SIG-M5 treated with dmso at 0.1 percent for 504 hours (cell line): ENCODE data around the gene WSCD2.

Source experiments
- DNase-seq: peaks from one replicate; lab custom pipeline; 2025; ENCODE audit not compliant: unreplicated experiment; lab: John Stamatoyannopoulos, UW

The WSCD2 gene

GRCh38 chr12:108257004-108257403 lies 127.9 kb downstream of the WSCD2 start:
- DNase-seq, result no peak

- DNase-seq, result no peak
Observed at GRCh38 chr12:108257610-108258106, 128.6 kb downstream of the WSCD2 start.

GRCh38 chr12:108260039-108260438 lies 131.0 kb downstream of the WSCD2 start:
- DNase-seq, result no peak

GRCh38 chr12:108260969-108261368 lies 131.9 kb downstream of the WSCD2 start:
- DNase-seq, result no peak

- no peak for DNase-seq
Observed at GRCh38 chr12:108265505-108265904, 136.4 kb downstream of the WSCD2 start.

GRCh38 chr12:108266131-108266530 lies 137.0 kb downstream of the WSCD2 start:
- no peak for DNase-seq

- no peak for DNase-seq
Observed at GRCh38 chr12:108267450-108267849, 138.4 kb downstream of the WSCD2 start.

GRCh38 chr12:108268397-108268796 lies 139.3 kb downstream of the WSCD2 start:
- DNase-seq, result no peak

- DNase-seq, result no peak
Observed at GRCh38 chr12:108269224-108269623, 140.1 kb downstream of the WSCD2 start.

GRCh38 chr12:108270035-108270848 lies 141.2 kb downstream of the WSCD2 start:
- no peak for DNase-seq

- no peak for DNase-seq
Observed at GRCh38 chr12:108270849-108271143, 141.7 kb downstream of the WSCD2 start.

- DNase-seq, result no peak
Observed at GRCh38 chr12:108271951-108272872, 143.1 kb downstream of the WSCD2 start.

GRCh38 chr12:108273217-108273616 lies 144.1 kb downstream of the WSCD2 start:
- DNase-seq, result no peak

- DNase-seq, result no peak
Observed at GRCh38 chr12:108277613-108278012, 148.5 kb downstream of the WSCD2 start.

- DNase-seq, result no peak
Observed at GRCh38 chr12:108282160-108282559, 153.1 kb downstream of the WSCD2 start.

- DNase-seq, result no peak
Observed at GRCh38 chr12:108282676-108283075, 153.6 kb downstream of the WSCD2 start.

- no peak for DNase-seq
Observed at GRCh38 chr12:108284163-108284562, 155.1 kb downstream of the WSCD2 start.

GRCh38 chr12:108285016-108285415 lies 155.9 kb downstream of the WSCD2 start:
- DNase-seq, result no peak

- DNase-seq, result no peak
Observed at GRCh38 chr12:108287227-108287626, 158.1 kb downstream of the WSCD2 start.

GRCh38 chr12:108289350-108290161 lies 160.5 kb downstream of the WSCD2 start:
- no peak for DNase-seq

GRCh38 chr12:108295641-108296040 lies 166.6 kb downstream of the WSCD2 start:
- no peak for DNase-seq
